Neural cell (in vitro differentiated cells): ENCODE results near the gene SMPDL3A. TPM values are rescaled to one million over a fixed set of nuclear protein-coding genes. Genes with fewer than 3 reads are reported as not detected.

ENCODE experiments used
- H2AFZ ChIP-seq: fragments of 200-600, 300-800 bp; sonication (generic), shearing (Covaris generic); 2 replicates; pipeline ENCODE4 v1.6.0; 2014; ENCODE audit warnings: low read depth, mild to moderate bottlenecking, antibody characterized with exemption, low read length, moderate library complexity
- H3F3A ChIP-seq: fragments of 200-600 bp; shearing (Covaris generic); 2 replicates; pipeline ENCODE4 v1.6.1; 2016; ENCODE audit warnings: mild to moderate bottlenecking, moderate library complexity, mixed read lengths, antibody characterized with exemption, low read length; ENCODE audit not compliant: insufficient read depth, poor library complexity, severe bottlenecking
- H3K27ac ChIP-seq: fragments of 200-600, 300-800 bp; sonication (generic), shearing (Covaris generic); 2 replicates; pipeline ENCODE4 v1.5.1; 2014; ENCODE audit warnings: mild to moderate bottlenecking, low read length, moderate library complexity
- H3K27me3 ChIP-seq: fragments of 300-800, 200-600 bp; sonication (generic), shearing (Covaris generic); 2 replicates; pipeline ENCODE4 v1.6.0; 2014; ENCODE audit warnings: mild to moderate bottlenecking, low read depth, low read length, moderate library complexity; ENCODE audit not compliant: insufficient read depth
- H3K36me3 ChIP-seq: fragments of 300-800, 200-600 bp; sonication (generic), shearing (Covaris generic); 2 replicates; pipeline ENCODE4 v1.5.1; 2014; ENCODE audit warnings: mild to moderate bottlenecking, antibody characterized with exemption, low read length, moderate library complexity; ENCODE audit not compliant: insufficient read depth
- H3K4me2 ChIP-seq: fragments of 300-800, 200-600 bp; sonication (generic), shearing (Covaris generic); 2 replicates; pipeline ENCODE4 v1.6.0; 2014; ENCODE audit warnings: mild to moderate bottlenecking, low read length
- H3K4me3 ChIP-seq: fragments of 300-800, 200-600 bp; sonication (generic), shearing (Covaris generic); 2 replicates; pipeline ENCODE4 v1.5.1; 2014; ENCODE audit warnings: mild to moderate bottlenecking, low read length, moderate library complexity
- H3K79me2 ChIP-seq: fragments of 200-600 bp; shearing (Covaris generic); replicated peaks from 2 replicates; pipeline ENCODE4 v1.6.0; 2014; ENCODE audit warnings: mild to moderate bottlenecking, low read length, moderate library complexity; ENCODE audit not compliant: insufficient read depth
- H3K9ac ChIP-seq: fragments of 300-800, 200-600 bp; sonication (generic), shearing (Covaris generic); 2 replicates; pipeline ENCODE4 v1.6.1; 2016; ENCODE audit warnings: mild to moderate bottlenecking, low read length, mixed read lengths
- H3K9me2 ChIP-seq: fragments of 200-600 bp; shearing (Covaris generic); 2 replicates; pipeline ENCODE4 v1.6.1; 2016; ENCODE audit warnings: mild to moderate bottlenecking, low read length, mixed read lengths; ENCODE audit not compliant: insufficient read depth
- H3K9me3 ChIP-seq: fragments of 200-600, 300-800 bp; sonication (generic), shearing (Covaris generic); 2 replicates; pipeline ENCODE4 v1.6.1; 2016; ENCODE audit warnings: mild to moderate bottlenecking, mixed run types, low read length, moderate library complexity, mixed read lengths
- H4K20me1 ChIP-seq: fragments of 200-600 bp; shearing (Covaris generic); 2 replicates; pipeline ENCODE4 v1.6.1; 2016; ENCODE audit warnings: mild to moderate bottlenecking, mixed run types; ENCODE audit not compliant: insufficient read depth
- EP300 ChIP-seq: fragments of 450-650 bp; conservative IDR thresholded peaks from 2 replicates; pipeline ENCODE4 v1.6.1; 2014; ENCODE audit warnings: antibody characterized with exemption, mild to moderate bottlenecking, moderate library complexity; ENCODE audit not compliant: poor library complexity, severe bottlenecking
- EZH2 ChIP-seq: fragments of 200-600, 300-800 bp; shearing (Covaris generic), sonication (generic); IDR thresholded peaks from 2 replicates; pipeline ENCODE4 v1.6.1; 2014; ENCODE audit warnings: antibody characterized with exemption, low read length, borderline replicate concordance, mild to moderate bottlenecking; ENCODE audit not compliant: insufficient read depth, poor library complexity, severe bottlenecking
- MXI1 ChIP-seq: fragments of 450-650 bp; conservative IDR thresholded peaks from 2 replicates; pipeline ENCODE4 v1.6.1; 2014; ENCODE audit warnings: antibody characterized with exemption, mild to moderate bottlenecking; ENCODE audit not compliant: poor library complexity, severe bottlenecking
- POLR2AphosphoS5 ChIP-seq: IDR thresholded peaks from 2 replicates; pipeline ENCODE4 v1.6.1; 2012
- RAD21 ChIP-seq: fragments of 450-650 bp; conservative IDR thresholded peaks from 2 replicates; pipeline ENCODE4 v1.6.1; 2014; ENCODE audit warnings: antibody characterized with exemption, mild to moderate bottlenecking, moderate library complexity
- SMC3 ChIP-seq: fragments of 450-650 bp; conservative IDR thresholded peaks from 2 replicates; pipeline ENCODE4 v1.6.1; 2014; ENCODE audit warnings: antibody characterized with exemption, mild to moderate bottlenecking, moderate library complexity; ENCODE audit not compliant: poor library complexity
- TAF1 ChIP-seq: IDR thresholded peaks from 2 replicates; pipeline ENCODE4 v1.6.1; 2012; ENCODE audit warnings: low read depth
- polyA plus RNA-seq: library from polyadenylated mRNA; depleted of rRNA; stranded (reverse); fragments of >200 nt; gene quantifications from 2 replicates; pipeline ENCODE4 v1.2.3, GENCODE V29; 2014
- small RNA-seq, 3 experiments: library from RNA; depleted of rRNA; stranded (forward); fragments of <200 nt; gene quantifications; one replicate each; pipeline ENCODE3, GENCODE V24; 2012
- TF ChIP-seq, protein P1 (sequence below): fragments of 450-650 bp; IDR thresholded peaks from 2 replicates; pipeline ENCODE4 v1.5.1; 2014; ENCODE audit warnings: antibody characterized with exemption, mild to moderate bottlenecking, moderate library complexity; ENCODE audit not compliant: poor library complexity, severe bottlenecking
- TF ChIP-seq, protein P2 (sequence below): IDR thresholded peaks from 2 replicates; pipeline ENCODE4 v1.6.1; 2012; ENCODE audit warnings: borderline replicate concordance

The SMPDL3A gene
- polyA plus RNA-seq, 1 donor from 2014 or later, result 8.2 TPM

DNA sequence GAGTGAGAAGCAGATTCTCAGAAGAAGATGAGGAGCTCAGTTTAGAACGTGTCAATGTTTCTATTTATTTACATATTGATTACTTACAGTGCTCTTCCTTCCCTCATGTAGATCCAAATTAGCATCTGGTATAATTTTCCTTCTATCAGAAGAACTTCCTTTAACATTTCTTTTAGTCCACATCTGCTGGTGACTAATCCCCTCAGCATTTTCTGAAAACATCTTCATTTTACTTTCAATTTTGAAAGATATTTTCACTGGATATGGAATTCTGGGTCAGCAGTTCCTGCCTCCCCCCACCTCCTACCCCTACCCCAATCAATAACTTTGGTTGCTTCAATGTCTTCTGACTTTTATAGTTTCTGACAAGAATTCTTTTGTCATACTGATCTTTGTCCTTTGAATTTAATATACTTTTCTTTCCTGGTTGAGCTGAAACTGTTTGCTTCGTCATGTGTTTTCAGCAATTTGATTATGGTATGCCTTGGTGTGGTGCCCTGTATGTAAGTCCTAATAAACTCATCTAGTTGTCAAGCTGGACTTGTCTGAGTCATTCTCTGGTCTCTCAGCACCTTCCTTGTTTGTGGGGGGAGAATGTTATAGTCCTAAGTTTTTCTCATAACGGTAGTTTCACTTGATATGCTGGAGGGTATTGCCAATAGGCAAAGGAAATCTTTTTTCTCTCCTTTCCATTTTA lies 57.0 kb downstream of the SMPDL3A start:
- Histone ChIP-seq H3K9me3 (no peaks in the 10 kb centered on the region), H3K4me3 (no peak overlapping the region), H3K27ac (no peak overlapping the region), H3K9ac (no peak overlapping the region), H4K20me1 (no peaks in the 10 kb centered on the region), H3K36me3 (no peaks in the 10 kb centered on the region), H3K27me3 (no peaks in the 10 kb centered on the region), H3K9me2 (no peaks in the 10 kb centered on the region), H2AFZ (no peak overlapping the region), H3F3A (no peaks in the 10 kb centered on the region), H3K4me2 (no peak overlapping the region), H3K79me2 (no peaks in the 10 kb centered on the region)
- TF ChIP-seq RAD21 (no peak), POLR2AphosphoS5 (no peak), EP300 (no peak), EZH2 (no peak), MXI1 (no peak), TAF1 (no peak), SMC3 (no peak)
- TF ChIP-seq, protein P1, sequence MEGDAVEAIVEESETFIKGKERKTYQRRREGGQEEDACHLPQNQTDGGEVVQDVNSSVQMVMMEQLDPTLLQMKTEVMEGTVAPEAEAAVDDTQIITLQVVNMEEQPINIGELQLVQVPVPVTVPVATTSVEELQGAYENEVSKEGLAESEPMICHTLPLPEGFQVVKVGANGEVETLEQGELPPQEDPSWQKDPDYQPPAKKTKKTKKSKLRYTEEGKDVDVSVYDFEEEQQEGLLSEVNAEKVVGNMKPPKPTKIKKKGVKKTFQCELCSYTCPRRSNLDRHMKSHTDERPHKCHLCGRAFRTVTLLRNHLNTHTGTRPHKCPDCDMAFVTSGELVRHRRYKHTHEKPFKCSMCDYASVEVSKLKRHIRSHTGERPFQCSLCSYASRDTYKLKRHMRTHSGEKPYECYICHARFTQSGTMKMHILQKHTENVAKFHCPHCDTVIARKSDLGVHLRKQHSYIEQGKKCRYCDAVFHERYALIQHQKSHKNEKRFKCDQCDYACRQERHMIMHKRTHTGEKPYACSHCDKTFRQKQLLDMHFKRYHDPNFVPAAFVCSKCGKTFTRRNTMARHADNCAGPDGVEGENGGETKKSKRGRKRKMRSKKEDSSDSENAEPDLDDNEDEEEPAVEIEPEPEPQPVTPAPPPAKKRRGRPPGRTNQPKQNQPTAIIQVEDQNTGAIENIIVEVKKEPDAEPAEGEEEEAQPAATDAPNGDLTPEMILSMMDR, result no peak
- TF ChIP-seq, protein P2, sequence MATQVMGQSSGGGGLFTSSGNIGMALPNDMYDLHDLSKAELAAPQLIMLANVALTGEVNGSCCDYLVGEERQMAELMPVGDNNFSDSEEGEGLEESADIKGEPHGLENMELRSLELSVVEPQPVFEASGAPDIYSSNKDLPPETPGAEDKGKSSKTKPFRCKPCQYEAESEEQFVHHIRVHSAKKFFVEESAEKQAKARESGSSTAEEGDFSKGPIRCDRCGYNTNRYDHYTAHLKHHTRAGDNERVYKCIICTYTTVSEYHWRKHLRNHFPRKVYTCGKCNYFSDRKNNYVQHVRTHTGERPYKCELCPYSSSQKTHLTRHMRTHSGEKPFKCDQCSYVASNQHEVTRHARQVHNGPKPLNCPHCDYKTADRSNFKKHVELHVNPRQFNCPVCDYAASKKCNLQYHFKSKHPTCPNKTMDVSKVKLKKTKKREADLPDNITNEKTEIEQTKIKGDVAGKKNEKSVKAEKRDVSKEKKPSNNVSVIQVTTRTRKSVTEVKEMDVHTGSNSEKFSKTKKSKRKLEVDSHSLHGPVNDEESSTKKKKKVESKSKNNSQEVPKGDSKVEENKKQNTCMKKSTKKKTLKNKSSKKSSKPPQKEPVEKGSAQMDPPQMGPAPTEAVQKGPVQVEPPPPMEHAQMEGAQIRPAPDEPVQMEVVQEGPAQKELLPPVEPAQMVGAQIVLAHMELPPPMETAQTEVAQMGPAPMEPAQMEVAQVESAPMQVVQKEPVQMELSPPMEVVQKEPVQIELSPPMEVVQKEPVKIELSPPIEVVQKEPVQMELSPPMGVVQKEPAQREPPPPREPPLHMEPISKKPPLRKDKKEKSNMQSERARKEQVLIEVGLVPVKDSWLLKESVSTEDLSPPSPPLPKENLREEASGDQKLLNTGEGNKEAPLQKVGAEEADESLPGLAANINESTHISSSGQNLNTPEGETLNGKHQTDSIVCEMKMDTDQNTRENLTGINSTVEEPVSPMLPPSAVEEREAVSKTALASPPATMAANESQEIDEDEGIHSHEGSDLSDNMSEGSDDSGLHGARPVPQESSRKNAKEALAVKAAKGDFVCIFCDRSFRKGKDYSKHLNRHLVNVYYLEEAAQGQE, result no peak

DNA sequence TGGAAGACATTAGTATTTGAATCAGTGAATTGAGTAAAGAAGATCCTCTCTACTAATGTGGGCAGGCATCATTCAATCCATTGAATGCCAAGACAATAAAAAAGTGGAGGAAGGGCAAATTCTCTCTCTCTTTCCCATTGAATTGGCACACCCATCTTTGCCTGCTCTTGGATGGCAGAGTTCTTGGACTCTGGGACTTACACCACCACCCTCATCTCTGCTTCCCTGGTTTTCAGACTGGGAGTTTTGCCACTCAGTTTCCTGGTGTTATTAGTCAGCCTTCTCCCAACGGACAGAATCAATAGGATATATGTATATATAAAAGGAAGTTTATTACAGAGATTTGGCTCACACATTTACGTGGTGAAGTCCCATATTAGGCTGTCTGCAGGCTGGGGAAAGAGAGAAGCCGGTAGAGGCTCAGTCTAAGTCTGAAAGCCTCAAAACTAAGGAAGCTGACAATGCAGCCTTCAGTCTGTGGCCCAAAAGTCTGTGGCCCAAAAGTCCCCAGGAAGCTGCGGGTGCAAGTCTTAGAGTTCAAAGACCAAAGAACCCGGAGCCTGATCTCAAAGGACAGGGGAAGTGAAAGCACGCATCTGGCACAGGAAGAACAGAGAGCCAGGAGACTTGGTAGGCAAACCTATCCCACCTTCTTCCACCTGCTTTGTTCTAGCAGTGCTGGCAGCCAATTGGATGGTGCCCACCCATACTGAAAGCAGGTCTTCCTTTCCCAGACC lies 64.4 kb downstream of the SMPDL3A start:
- H3K9me3 ChIP-seq, result no peaks in the 10 kb centered on the region
- no peaks in the 10 kb centered on the region for H3K27me3 ChIP-seq
- no peak overlapping the region for H3K9ac ChIP-seq
- H3K36me3 ChIP-seq, result no peaks in the 10 kb centered on the region
- no peak overlapping the region for H3K4me3 ChIP-seq
- no peaks in the 10 kb centered on the region for H3K79me2 ChIP-seq
- no peaks in the 10 kb centered on the region for H3F3A ChIP-seq
- H3K4me2 ChIP-seq, result no peak overlapping the region
- no peak for TF ChIP-seq EP300
- TF ChIP-seq EZH2, result no peak
- TF ChIP-seq RAD21, result no peak
- TF ChIP-seq, protein P1, result no peak
- no peak for TF ChIP-seq TAF1
- TF ChIP-seq SMC3, result no peak
- H2AFZ ChIP-seq, result no peak overlapping the region
- no peaks in the 10 kb centered on the region for H3K9me2 ChIP-seq
- H3K27ac ChIP-seq, result no peak overlapping the region
- H4K20me1 ChIP-seq, result no peaks in the 10 kb centered on the region

Small RNA genes lying within 50 kb of the gene (small RNA-seq; reads per million reads assigned to genes)
- gene RN7SL564P, result 0.03 to 0.16 (median 0.06) reads per million in 3 experiments

Other genes starting within 250 kb of the SMPDL3A start
- 22.8 and 26.2 TPM in 2 replicates for gene PKIB, start 178.9 kb upstream of the SMPDL3A start, polyA plus RNA-seq
- gene FABP7, start 9.5 kb upstream of the SMPDL3A start, polyA plus RNA-seq, result 27.7 and 37.2 TPM in 2 replicates
- gene CLVS2, start 207.0 kb downstream of the SMPDL3A start, polyA plus RNA-seq, result 11.5 and 12.9 TPM in 2 replicates